ENCODE measurements around the gene SMCP.
A peak's percentile ranks its signal among the peaks of the same experiment; 100 is the strongest.

The SMCP gene, protein sequence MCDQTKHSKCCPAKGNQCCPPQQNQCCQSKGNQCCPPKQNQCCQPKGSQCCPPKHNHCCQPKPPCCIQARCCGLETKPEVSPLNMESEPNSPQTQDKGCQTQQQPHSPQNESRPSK

DNA sequence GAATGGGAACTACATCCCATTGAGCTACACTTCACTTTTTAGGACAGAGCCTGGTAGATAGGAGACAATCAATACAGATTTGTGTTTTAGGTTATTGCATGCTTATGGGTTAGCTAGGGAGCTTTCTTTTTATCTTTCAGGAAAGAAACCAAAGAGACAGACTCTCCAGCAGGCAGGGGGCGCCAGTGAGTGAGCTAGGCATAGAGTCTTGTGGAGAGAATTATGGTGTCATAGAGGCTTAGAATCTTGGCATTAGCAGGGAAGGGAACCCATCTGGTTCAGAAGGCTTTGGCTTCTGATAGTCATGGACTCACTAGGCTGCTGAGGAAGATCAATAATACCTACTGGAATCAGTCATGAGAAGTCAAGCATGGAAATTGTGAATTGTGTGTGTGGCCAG is at the start of gene SMCP:
Gene SMCP, plus strand, starts transcription at position 281 of the 400 bp plus-strand sequence. CDS start 6,101 bp downstream, outside the sequence.
- no peak for DNase-seq

DNA sequence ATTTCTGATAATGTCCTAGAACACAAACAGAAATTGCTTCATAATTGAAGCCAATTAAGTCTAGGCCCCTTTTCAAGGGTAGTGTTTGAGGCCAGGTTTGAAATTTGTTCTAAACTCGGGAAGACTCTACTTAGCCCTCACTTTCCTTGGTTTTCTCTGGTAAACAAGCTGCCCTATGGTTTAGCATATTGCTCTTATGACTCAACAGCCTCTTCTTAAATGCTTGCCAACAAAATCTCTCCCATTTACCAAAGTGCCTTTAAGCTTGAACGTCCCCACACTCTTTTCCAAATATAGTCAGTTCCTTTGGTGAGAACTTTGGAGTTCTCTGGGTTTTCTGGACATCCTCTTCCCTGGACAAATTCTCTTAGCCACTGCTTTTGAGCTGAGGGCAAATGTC is 41.3 kb upstream of the SMCP start:
- DNase-seq, result no peak

DNA sequence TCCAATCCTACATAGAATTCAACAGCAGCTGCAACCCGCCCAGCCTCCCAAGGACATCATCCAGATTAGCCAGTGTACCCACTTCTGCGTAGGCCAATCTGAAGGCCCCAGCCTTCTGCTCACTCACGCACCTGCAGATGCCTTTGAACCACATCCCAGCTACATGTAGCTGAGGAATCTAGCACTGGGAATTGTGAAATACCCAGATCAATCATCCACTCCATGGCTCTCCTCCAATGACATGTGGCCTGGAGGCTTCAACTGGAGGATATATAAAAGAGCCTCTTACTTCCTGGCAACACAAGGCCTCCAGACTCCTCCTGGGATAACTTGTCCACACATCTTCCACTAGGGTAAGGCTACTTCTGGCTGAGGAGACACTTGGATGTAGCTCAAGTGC is 35.6 kb upstream of the SMCP start, which contains the start of gene LCE6A:
Gene LCE6A, plus strand, starts transcription at position 301 of the 400 bp plus-strand sequence. CDS start 665 bp downstream, outside the sequence.
- DNase-seq, result no peak

DNA sequence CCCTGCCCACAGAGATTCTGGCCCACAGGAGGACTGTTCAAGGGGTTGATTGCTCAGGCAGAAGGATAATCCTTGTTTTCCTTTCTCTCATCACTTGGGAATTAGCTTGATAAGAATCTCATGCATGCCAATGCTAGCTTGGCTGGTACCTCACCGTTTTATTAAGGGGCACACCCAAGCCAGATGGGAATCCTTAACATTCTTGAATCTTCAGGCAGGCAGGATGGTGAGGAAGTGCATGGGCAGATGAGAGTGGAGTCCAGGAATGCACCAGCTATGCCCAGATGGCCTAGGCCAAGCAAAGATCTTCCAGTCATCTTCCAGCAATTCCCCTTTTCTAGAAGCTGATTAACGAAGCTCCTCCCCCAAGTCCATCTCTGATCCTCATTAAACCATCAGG is 22.5 kb upstream of the SMCP start:
- no peak for DNase-seq

DNA sequence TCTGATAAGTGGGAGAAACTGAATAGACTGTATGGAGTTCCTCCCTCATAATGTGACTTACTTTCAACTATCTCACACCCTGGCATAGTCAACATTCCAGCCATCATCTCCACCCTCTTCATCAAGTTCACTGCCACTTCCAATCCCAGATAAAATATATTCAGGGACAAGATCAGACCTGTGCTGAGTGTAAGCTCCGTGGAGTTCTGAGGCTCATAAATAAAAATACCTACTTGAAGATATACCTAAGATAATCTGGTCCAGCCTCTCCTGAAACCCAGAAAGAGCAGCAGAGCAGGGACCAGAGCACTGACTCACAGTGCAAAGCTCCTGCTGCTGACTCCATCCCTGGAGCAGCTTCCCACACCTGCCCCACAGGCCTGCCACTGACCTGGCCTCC is 20.1 kb upstream of the SMCP start:
- DNase-seq, result no peak

DNA sequence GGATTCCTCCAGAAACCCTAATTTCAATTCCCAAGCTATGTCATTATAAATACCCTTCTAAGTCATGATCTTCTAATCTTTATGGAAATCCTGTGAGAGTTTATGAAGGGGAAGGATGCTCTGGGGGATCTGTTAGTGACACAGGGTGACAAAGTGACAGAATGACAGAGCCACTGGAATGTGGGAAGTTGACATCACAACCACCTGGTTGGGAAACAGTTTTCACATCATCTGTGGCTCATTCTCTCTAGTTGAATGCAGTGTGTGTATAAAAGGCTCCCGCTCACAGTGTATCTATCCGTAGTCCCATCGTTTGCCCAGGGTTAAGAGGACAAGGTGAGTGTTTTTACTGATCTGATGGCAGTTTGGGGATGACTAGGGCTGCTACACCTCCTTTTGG is 18.4 kb upstream of the SMCP start, which contains the start of gene LCE7A:
Gene LCE7A, plus strand, starts transcription at position 301 of the 400 bp plus-strand sequence. CDS start 702 bp downstream, outside the sequence.
- DNase-seq, result no peak

DNA sequence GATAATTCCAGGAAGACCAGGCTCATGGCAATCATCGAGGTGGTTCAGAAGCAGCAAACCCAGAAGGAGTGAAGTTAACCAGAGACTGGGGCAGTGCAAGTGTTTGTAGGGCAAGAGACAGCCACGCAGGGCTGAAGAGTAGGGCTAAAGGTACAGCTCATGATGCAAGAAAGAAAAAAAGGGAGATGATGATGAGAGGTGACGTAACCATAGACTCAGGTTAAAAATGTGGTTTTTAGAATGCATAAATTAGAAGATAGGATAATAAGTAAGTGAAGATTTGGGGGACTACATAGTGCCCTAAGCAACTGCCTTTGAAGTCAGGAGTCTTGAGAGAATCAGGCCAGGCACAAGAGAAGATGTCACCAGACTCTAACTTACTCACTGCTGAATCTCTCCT is 18.0 kb upstream of the SMCP start:
- DNase-seq, result no peak

DNA sequence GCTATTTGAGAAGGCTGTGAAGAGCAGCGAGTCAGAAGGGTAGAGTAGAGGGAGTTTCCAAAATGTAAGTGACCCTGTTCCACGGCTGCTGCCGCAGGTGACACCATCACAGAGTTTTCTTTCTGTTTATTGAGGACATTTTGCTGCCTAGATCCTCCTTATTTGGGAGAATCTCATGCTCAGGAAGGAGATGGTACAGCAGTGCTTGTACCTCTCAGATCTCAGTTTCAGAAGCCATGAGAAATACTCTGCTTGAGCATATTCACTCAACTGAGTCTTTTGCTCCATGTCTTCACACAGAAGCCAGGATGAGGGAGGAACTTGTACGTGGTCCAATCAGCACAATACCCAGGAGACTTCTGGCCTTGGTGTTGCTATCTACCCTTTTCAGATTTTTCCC is 16.7 kb upstream of the SMCP start:
- DNase-seq, result no peak

DNA sequence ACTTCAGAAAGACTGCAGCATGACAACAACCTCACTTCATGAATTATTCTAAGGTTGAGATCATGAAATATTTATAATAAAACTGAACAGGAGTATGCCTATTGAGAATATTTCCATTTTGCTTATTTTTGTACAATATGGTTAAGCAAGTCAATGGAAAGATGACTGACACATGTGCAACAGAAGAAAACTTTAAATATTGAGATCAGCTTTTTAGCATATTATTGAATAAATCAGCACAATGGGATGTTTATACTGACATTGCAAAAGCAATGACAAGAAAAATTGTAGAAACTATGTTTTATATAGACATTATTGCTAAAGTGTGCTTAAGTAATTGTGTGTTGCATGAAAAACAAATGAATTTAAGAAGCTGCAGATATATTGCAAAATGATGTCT is 13.7 kb upstream of the SMCP start:
- DNase-seq, result no peak

DNA sequence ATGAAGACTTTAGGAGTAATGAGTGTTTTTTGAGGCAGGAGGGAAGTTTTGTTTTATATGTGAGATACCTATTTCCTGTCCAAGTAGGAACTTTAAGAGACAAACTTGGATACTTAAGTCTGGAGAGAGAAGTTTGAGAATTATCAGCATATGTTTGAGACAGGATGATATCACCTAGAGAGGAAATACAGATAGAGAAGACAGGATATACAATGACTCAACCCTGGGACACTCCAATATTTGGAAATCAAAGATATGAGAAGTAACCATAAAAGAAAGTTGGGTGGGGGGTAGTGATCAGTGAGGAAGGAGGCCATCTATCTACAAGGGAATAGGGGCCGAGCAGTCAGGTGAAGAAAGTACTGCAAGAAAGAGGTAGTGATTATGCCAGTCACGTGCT is 11.8 kb upstream of the SMCP start:
- DNase-seq, result no peak

DNA sequence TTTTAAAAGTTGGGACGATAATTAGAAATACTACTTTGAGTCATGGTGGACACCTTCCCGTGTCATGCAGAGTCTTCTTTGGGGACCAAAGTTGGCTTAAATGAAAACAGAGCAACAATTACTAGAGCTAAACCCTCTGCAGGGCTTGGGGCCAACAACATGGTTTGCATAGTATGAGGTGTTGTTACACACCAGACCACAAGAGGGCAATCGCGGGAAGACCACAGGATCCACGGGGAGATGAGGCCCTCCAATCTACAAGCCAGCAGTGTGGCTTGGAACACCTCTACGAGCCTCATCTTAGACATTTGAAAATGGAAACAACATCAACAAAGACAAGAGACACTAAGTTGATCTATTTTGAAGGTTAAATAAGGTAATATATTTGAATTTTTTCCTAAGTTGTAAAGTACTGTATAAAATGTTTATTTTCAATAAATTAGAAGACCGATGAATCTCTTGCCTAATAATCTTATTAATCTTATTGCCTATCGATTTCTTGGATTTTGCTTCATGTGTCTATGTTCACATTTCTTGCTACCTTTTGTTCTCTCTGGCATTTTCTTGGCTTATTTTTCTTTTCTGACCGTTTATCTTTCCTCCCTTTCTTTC is 8.2 kb upstream of the SMCP start:
- peak; percentile 70 for DNase-seq

DNA sequence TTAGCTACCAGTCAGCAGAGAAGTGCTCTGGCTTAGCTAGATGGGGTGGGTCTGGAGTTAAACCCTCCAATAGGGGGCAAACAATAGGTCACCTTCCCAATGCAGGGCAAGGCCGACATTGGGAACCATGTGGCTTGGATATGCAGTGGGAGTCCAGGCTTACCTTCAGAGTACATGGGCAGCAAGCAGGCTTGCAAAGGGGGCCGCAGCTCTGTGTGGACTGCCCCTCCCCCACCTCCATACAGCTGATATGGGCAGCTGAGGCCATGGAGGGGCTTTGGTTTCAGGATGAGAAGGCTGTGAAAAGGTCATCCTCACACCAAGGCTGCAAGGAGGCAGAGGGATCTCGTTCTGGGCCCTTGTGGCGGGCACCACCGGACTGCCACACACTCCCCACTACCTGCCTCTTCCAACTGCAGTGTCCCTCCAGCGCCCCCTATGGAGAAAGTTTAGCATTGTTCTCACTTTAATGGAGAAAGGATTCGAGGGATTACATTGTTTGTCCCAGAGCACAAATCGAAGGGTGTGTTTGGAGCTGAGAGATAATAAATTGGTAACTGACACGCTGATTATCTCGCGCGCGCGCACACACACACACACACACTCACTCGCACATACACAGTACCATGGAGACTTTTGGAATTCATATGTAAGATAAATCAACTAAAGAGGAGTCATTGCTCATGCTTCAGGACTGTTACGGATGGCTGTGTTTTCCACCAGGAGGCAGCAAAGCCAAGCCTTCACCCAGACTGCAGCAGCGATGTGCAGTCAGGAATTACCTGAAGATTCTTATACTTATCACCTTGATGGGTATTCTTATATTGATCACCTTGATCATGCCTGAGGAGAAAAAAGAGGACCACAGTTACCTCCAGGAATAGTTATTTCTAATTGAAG is 7.0 kb upstream of the SMCP start:
- peak; percentile 22 for DNase-seq

DNA sequence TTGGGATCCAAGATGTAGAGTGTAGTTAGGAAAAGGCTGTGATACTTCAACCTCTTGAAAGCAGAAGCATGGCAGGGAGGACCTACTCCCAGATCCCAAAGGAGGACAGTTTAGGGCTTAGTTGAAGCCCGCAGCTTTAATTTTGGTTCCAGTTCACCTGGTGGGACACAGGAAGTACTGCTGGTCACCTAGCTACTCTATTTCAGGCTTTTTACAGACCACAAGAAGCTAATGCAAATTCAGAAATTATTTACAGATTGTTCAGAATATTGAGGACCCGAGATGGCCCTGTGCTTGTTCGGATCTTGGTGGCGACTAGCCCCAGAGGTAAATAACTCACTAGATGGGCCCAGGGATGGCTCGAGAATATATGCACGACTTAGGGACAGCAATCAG is 6.4 kb upstream of the SMCP start:
- DNase-seq, result no peak

DNA sequence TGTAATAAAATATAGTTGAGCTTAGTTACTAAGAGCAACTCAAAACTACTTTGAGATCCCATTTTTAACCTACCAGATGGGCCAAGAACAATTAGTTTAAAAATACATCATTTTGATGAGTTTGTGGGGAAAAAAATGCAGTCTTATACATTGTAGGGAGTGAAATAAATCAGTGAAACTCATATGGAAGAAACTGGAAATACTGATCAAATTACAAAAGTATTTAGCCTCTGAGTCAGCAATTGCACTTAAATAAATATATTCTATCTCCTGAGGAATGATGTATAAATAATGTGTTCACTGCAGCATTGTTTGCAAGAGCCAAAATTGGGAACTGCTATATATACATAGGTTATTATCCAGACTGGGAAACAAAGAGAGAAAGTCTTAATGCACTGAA is 4.6 kb upstream of the SMCP start:
- DNase-seq, result no peak

DNA sequence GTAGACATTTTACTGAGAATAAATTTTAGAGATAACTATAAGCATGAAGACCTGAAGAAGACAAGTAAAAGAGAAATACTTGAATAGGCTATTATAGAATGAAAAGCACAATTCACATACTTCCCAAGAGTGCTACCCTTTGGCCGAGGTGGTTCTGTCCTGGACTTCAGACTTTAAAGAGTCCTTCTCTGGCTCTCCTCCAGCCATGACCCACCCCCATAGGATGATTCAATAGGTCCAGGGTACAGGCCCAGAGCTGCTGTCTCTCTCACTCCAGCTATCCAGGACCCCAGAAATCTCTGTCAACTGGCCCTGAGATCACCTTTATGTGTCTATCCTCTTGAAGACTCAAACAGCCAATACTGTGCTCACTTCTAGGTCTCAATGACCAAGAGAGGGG is 1.3 kb upstream of the SMCP start:
- DNase-seq, result no peak

DNA sequence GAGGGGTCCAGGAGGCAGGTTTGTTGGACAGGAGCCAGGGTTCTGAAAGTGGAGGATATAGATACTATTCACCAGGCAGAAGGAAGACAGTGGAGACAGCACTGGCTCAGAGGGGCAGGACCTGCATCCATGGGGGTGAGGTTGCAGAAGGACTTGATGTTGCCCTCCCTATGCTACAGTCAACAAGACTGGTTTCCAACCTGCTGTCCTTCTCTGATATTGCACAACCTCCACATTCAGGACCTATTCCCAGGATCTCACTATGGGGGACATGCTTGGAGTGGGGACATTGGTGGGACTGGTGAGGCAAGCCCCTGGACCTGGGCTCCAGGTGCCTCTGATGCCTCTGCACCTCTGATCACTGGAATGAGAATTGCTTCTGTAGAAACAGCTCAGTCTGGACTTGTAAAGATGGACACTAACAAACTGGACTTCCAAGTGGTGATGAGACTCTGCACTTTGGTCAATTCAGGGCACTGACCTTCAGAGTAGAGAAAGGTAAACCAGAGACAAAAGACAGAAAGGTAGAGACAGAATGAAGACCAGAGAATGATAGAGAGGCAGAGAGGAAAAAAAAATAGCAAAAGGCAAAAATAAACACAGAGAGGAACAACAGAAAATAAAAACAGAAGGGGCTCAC is 1.6 kb downstream of the SMCP start:
- no peak for DNase-seq

DNA sequence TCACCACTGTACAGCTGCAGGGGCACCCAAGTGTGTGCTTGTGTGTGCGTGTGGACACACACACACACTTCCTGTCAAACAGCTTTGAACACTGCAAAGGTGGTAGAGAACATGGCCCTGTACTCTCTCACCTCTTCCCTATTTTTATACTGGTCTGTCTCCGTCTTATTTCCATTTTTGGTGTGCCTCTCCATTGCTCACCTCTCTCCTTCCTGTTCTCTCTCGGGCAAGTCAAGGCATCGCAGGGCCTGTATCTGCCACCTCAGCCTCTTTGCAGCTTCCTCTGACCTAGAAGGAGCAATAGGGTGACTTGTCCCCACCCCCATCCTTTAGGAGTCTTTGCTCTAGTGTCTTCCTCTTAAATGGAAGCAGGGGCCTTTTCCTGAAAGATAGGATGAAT is 2.2 kb downstream of the SMCP start:
- DNase-seq, result no peak

DNA sequence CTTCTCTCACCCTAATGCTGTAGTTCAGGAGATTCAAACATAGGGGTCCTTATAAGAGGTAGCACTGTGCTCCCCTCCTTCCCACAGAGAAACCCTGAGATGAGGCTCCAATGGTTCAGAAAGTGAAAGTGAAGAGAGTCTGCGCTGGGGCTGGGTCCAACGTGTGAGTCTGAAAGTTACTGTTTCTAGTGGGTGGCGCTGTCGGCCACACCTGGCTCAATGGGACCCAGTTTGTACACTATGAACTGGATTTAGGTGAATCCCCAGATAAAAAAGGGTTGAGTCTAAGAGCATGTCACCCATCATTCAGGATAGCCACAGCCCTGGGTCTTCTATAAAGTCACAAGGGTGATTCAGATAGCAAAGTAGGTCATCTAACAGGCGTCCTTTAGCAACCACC is 2.8 kb downstream of the SMCP start:
- DNase-seq, result no peak

DNA sequence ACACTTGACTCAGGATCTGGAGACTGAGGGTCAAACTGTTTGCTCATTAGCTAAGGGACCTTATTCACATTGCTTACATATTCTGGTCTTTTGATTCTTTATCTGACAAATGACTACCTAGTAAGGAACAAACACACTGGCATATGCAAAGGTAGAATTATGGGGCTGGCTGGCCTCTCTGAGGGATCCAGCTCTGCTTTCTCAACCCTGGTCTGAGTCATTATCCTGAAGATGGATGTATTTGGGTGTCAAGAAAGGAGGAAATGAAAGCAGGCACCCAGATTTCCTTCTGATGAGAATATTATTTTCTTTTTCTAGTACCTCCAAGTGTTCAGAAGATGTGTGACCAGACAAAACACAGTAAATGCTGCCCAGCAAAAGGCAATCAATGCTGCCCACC is 6.0 kb downstream of the SMCP start:
- no peak for DNase-seq

DNA sequence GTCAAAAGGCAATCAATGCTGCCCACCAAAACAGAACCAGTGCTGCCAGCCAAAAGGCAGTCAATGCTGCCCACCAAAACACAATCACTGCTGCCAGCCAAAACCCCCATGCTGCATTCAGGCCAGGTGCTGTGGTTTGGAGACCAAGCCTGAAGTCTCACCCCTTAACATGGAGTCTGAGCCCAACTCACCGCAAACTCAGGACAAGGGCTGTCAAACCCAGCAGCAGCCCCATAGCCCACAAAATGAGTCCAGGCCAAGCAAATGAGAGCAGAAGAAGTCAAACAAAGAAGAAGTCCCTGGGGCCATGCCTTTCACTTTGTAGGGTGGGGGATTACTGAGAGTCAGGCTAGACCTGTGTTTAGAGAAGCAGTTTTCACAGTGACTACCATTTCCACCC is 6.4 kb downstream of the SMCP start:
- DNase-seq, result no peak

DNA sequence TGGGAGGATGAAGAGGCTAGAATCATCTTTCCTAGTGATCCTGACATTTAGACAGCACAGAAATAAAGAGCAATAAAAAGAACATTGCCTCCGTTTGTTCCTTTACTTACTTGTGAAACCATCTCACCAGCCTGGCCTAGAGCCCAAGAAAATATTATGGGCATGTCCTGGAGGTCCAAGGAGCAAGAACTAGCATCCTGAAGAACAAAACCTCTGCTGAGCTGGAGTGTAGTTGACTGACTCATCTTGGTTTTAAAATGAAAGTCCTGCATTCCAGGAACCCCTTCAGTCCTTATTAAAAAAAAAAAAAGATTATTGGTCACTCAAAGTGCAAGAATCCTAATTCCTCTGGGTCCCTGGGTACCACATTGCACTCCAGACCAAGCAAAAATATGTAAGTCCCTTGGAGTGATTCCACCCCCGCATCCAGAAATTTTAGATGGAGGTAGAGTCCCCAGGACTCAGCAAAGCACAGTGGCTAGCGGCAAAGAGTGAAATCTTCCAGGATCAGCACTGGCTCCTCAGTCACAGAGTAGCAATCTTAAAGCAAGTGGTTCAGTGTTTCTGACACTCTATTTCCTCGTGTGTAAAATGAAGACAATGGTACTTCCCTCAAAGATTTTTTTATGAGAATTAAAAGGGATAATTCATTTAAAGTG is 7.0 kb downstream of the SMCP start:
- DNase-seq, result no peak

DNA sequence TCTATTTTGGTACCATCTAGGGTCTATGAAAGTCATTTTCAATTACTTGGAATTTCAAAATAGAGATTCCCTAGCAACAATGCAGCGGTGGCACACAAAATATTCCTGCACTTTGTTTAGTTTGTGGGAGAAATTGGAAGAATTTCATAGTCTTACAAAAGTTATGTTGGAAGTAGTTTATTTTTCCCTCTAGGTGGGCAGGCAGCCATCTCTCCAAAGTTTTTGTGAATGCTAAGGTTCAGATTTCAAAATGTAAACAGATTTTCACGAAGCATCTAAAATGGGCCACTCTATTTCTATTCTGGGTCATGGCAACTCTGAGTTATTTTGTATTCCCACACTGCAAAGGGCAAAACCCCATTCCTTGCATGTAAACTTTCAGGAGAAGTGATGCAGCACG is 8.0 kb downstream of the SMCP start:
- no peak for DNase-seq

All from NCI-H1694 (cell line).